Testis (tissue), 2 donors: ENCODE data around the gene CALHM6.

Source experiments
- CTCF ChIP-seq, 3 experiments: fragments of 450-650 bp in 2 of 3; fragments of 200-600 bp in 1 of 3; sonication (generic) in 1 of 3; IDR thresholded peaks; one replicate each; pipeline ENCODE4 v1.5.1; 2016 to 2019; ENCODE audit warnings: antibody characterized with exemption in 3 of 3, mild to moderate bottlenecking in 2 of 3, moderate library complexity in 1 of 3
- POLR2A ChIP-seq: fragments of 450-650 bp; IDR thresholded peaks from one replicate; pipeline ENCODE4 v1.6.1; 2017; ENCODE audit warnings: antibody characterized with exemption, mild to moderate bottlenecking, moderate library complexity

- TF ChIP-seq CTCF (IDR thresholded peaks at IDR 0.05) (no peak), POLR2A (no peak)
Observed at GRCh38 chr6:116422238-116422637, 38.9 kb upstream of the CALHM6 start.
